ENCODE results near the gene TMEM145. TPM values are rescaled to one million over a fixed set of nuclear protein-coding genes. Genes with fewer than 3 reads are reported as not detected.

TMEM145 gene
- total RNA-seq, 1 experiment from 2014 or later, result 0.69 TPM

DNA sequence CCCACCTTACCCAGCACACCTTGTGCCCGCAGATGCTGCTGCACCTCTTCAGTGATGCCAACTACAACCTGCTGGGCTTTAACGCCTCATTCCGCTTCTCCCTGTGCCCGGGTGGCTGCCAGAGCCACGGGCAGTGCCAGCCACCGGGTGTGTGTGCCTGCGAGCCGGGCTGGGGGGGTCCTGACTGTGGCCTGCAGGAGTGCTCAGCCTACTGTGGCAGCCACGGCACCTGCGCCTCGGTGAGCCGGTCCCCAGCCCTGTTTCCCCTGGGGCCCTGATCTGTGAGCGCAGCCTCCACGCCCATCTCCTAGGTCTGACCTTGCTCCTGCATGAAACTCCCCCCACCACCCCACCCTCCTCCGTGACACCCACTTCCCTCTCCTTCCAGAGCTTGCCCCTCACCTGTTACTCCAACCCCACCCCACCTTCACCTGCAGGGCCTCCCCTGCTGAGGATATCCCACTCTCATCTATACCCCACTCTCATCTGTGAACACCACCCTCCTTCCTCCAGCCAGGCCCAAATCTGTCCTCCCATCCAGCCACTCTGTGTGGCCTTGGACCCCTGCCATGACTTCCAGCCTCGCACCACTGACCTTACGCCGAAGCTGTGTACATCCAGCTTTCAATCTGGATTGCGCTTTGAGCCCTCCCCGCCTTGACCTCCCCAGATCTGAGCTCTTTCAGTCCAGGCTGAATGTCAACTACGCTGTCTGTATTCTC lies 21.0 kb downstream of the TMEM145 start:
- Histone ChIP-seq H3K4me2 (ENCODE audit: low read length) (no peak overlapping the region), H3K9me3 (ENCODE audit: low read length) (no peaks in the 10 kb centered on the region), H3K79me2 (ENCODE audit: low read length) (0 out of 2 replicates have a peak, but pooled peaks cover under 1% of the 10 kb centered on the region), H3K9ac (ENCODE audit: low read length) (no peak overlapping the region), H3F3A (ENCODE audit: low read length, unreplicated experiment) (no peaks in the 10 kb centered on the region), H2AFZ (ENCODE audit: low read length) (no peak overlapping the region), H3K9me2 (replicated peaks; ENCODE audit: low read length) (no peaks in the 10 kb centered on the region), H3K27ac (ENCODE audit: low read length) (no peak overlapping the region), H3K4me3 (ENCODE audit: low read length) (no peak overlapping the region), H3K27me3 (ENCODE audit: low read length) (no peaks in the 10 kb centered on the region), H4K20me1 (ENCODE audit: low read length) (no peaks in the 10 kb centered on the region), H3K4me1 (ENCODE audit: insufficient read depth, low read length) (no peaks in the 10 kb centered on the region), H3K36me3 (ENCODE audit: low read depth, low read length) (no peaks in the 10 kb centered on the region)
- no peak for ATAC-seq
- DNase-seq, result no peak
- no TSS peak for BruUV-seq (replicated peaks)
- intact Hi-C loops (cut with micrococcal nuclease), result no loop called here
- CTCF ChIA-PET, result no interaction called here
- POLR2A ChIA-PET (ENCODE audit: unreplicated experiment), result no interaction called here
- TF ChIP-seq EZH2phosphoT487 (IDR thresholded peaks at IDR 0.05; ENCODE audit: borderline replicate concordance, low read length) (no peak), EZH2 (IDR thresholded peaks at IDR 0.05; ENCODE audit: low read length, unreplicated experiment) (no peak)
- TF ChIP-seq, protein P1, sequence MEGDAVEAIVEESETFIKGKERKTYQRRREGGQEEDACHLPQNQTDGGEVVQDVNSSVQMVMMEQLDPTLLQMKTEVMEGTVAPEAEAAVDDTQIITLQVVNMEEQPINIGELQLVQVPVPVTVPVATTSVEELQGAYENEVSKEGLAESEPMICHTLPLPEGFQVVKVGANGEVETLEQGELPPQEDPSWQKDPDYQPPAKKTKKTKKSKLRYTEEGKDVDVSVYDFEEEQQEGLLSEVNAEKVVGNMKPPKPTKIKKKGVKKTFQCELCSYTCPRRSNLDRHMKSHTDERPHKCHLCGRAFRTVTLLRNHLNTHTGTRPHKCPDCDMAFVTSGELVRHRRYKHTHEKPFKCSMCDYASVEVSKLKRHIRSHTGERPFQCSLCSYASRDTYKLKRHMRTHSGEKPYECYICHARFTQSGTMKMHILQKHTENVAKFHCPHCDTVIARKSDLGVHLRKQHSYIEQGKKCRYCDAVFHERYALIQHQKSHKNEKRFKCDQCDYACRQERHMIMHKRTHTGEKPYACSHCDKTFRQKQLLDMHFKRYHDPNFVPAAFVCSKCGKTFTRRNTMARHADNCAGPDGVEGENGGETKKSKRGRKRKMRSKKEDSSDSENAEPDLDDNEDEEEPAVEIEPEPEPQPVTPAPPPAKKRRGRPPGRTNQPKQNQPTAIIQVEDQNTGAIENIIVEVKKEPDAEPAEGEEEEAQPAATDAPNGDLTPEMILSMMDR (conservative IDR thresholded peaks at IDR 0.05; ENCODE audit: low read depth, low read length), result no peak

- H3F3A ChIP-seq (ENCODE audit: low read length, unreplicated experiment), result no peaks in the 10 kb centered on the region
- H3K9me2 ChIP-seq (replicated peaks; ENCODE audit: low read length), result no peaks in the 10 kb centered on the region
- CTCF ChIA-PET, result no interaction called here
- H3K36me3 ChIP-seq (ENCODE audit: low read depth, low read length), result no peaks in the 10 kb centered on the region
- BruUV-seq (replicated peaks), result no TSS peak
- H2AFZ ChIP-seq (ENCODE audit: low read length), result no peak overlapping the region
- POLR2A ChIA-PET (ENCODE audit: unreplicated experiment), result no interaction called here
- TF ChIP-seq EZH2 (IDR thresholded peaks at IDR 0.05; ENCODE audit: low read length, unreplicated experiment), result no peak
- TF ChIP-seq EZH2phosphoT487 (IDR thresholded peaks at IDR 0.05; ENCODE audit: borderline replicate concordance, low read length), result no peak
- TF ChIP-seq, protein P1 (conservative IDR thresholded peaks at IDR 0.05; ENCODE audit: low read depth, low read length), result no peak
- H4K20me1 ChIP-seq (ENCODE audit: low read length), result no peaks in the 10 kb centered on the region
- H3K4me1 ChIP-seq (ENCODE audit: insufficient read depth, low read length), result no peaks in the 10 kb centered on the region
- H3K79me2 ChIP-seq (ENCODE audit: low read length), result no peaks in the 10 kb centered on the region
- no peaks in the 10 kb centered on the region for H3K9me3 ChIP-seq (ENCODE audit: low read length)
- H3K27me3 ChIP-seq (ENCODE audit: low read length), result no peaks in the 10 kb centered on the region
- H3K27ac ChIP-seq (ENCODE audit: low read length), result no peak overlapping the region
- no peak overlapping the region for H3K4me3 ChIP-seq (ENCODE audit: low read length)
- DNase-seq, result no peak
- no peak overlapping the region for H3K4me2 ChIP-seq (ENCODE audit: low read length)
- ATAC-seq, result no peak
- H3K9ac ChIP-seq (ENCODE audit: low read length), result no peak overlapping the region
- intact Hi-C loops (cut with micrococcal nuclease), result no loop called here
Observed at GRCh38 chr19:42334697-42335373, 21.7 kb downstream of the TMEM145 start.

- H4K20me1 ChIP-seq (ENCODE audit: low read length), result no peaks in the 10 kb centered on the region
- H3K4me2 ChIP-seq (ENCODE audit: low read length), result no peak overlapping the region
- no TSS peak for BruUV-seq (replicated peaks)
- no peaks in the 10 kb centered on the region for H3K9me3 ChIP-seq (ENCODE audit: low read length)
- DNase-seq (no peak), ATAC-seq (no peak)
- ChIA-PET CTCF (no interaction called here), POLR2A (ENCODE audit: unreplicated experiment) (no interaction called here)
- no peaks in the 10 kb centered on the region for H3K4me1 ChIP-seq (ENCODE audit: insufficient read depth, low read length)
- no peak overlapping the region for H2AFZ ChIP-seq (ENCODE audit: low read length)
- no peak overlapping the region for H3K9ac ChIP-seq (ENCODE audit: low read length)
- no peaks in the 10 kb centered on the region for H3K36me3 ChIP-seq (ENCODE audit: low read depth, low read length)
- H3F3A ChIP-seq (ENCODE audit: low read length, unreplicated experiment), result no peaks in the 10 kb centered on the region
- H3K27ac ChIP-seq (ENCODE audit: low read length), result no peak overlapping the region
- H3K79me2 ChIP-seq (ENCODE audit: low read length), result no peaks in the 10 kb centered on the region
- TF ChIP-seq, protein P1 (conservative IDR thresholded peaks at IDR 0.05; ENCODE audit: low read depth, low read length), result no peak
- TF ChIP-seq EZH2phosphoT487 (IDR thresholded peaks at IDR 0.05; ENCODE audit: borderline replicate concordance, low read length) (no peak), EZH2 (IDR thresholded peaks at IDR 0.05; ENCODE audit: low read length, unreplicated experiment) (no peak)
- intact Hi-C loops (cut with micrococcal nuclease), result no loop called here
- H3K9me2 ChIP-seq (replicated peaks; ENCODE audit: low read length), result no peaks in the 10 kb centered on the region
- H3K4me3 ChIP-seq (ENCODE audit: low read length), result no peak overlapping the region
- no peaks in the 10 kb centered on the region for H3K27me3 ChIP-seq (ENCODE audit: low read length)
Observed at GRCh38 chr19:42335374-42335936, 22.3 kb downstream of the TMEM145 start.
